ENCODE measurements around the gene BLID.
A peak's percentile ranks its signal among the peaks of the same experiment; 100 is the strongest.

Gene BLID

GRCh38 chr11:122115524-122116379 lies at the start of gene BLID:
Gene BLID (minus strand): TSS chr11:122116215. CDS start chr11:122115922, 293 bp downstream.
- DNase-seq, result no peak

GRCh38 chr11:122163053-122163819 lies 47.2 kb upstream of the BLID start:
- no peak for DNase-seq

- DNase-seq, result no peak
These were observed 46.1 kb upstream of the BLID start for GRCh38 chr11:122162095-122162494.

- DNase-seq, result no peak
These were observed 45.0 kb upstream of the BLID start for GRCh38 chr11:122160841-122161590.

- DNase-seq, result no peak
These were observed 43.8 kb upstream of the BLID start for GRCh38 chr11:122159861-122160260.

GRCh38 chr11:122159173-122159721 lies 43.2 kb upstream of the BLID start:
- no peak for DNase-seq

GRCh38 chr11:122158171-122158570 lies 42.2 kb upstream of the BLID start:
- no peak for DNase-seq

- peak; percentile 11 for DNase-seq
These were observed 41.7 kb upstream of the BLID start for GRCh38 chr11:122157653-122158161.

GRCh38 chr11:122156940-122157382 lies 40.9 kb upstream of the BLID start:
- DNase-seq, result no peak

GRCh38 chr11:122155765-122156527 lies 39.9 kb upstream of the BLID start:
- DNase-seq, result no peak

GRCh38 chr11:122154994-122155393 lies 39.0 kb upstream of the BLID start:
- no peak for DNase-seq

- no peak for DNase-seq
These were observed 38.2 kb upstream of the BLID start for GRCh38 chr11:122154227-122154626.

GRCh38 chr11:122153746-122154145 lies 37.7 kb upstream of the BLID start:
- no peak for DNase-seq

- DNase-seq, result no peak
These were observed 34.5 kb upstream of the BLID start for GRCh38 chr11:122150216-122151124.

GRCh38 chr11:122149202-122149601 lies 33.2 kb upstream of the BLID start:
- no peak for DNase-seq

- DNase-seq, result no peak
These were observed 30.5 kb upstream of the BLID start for GRCh38 chr11:122146475-122146874.

- DNase-seq, result no peak
These were observed 29.8 kb upstream of the BLID start for GRCh38 chr11:122145715-122146274.

GRCh38 chr11:122144752-122145151 lies 28.7 kb upstream of the BLID start:
- DNase-seq, result no peak

- no peak for DNase-seq
These were observed 25.7 kb upstream of the BLID start for GRCh38 chr11:122141725-122142124.

GRCh38 chr11:122140500-122140899 lies 24.5 kb upstream of the BLID start:
- no peak for DNase-seq

- DNase-seq, result no peak
These were observed 23.5 kb upstream of the BLID start for GRCh38 chr11:122139595-122139866.
